ENCODE measurements around the gene TSHZ3. TPM values are rescaled to one million over a fixed set of nuclear protein-coding genes. Genes with fewer than 3 reads are reported as not detected.
A peak's percentile ranks its signal among the peaks of the same experiment; 100 is the strongest.

The TSHZ3 gene, protein sequence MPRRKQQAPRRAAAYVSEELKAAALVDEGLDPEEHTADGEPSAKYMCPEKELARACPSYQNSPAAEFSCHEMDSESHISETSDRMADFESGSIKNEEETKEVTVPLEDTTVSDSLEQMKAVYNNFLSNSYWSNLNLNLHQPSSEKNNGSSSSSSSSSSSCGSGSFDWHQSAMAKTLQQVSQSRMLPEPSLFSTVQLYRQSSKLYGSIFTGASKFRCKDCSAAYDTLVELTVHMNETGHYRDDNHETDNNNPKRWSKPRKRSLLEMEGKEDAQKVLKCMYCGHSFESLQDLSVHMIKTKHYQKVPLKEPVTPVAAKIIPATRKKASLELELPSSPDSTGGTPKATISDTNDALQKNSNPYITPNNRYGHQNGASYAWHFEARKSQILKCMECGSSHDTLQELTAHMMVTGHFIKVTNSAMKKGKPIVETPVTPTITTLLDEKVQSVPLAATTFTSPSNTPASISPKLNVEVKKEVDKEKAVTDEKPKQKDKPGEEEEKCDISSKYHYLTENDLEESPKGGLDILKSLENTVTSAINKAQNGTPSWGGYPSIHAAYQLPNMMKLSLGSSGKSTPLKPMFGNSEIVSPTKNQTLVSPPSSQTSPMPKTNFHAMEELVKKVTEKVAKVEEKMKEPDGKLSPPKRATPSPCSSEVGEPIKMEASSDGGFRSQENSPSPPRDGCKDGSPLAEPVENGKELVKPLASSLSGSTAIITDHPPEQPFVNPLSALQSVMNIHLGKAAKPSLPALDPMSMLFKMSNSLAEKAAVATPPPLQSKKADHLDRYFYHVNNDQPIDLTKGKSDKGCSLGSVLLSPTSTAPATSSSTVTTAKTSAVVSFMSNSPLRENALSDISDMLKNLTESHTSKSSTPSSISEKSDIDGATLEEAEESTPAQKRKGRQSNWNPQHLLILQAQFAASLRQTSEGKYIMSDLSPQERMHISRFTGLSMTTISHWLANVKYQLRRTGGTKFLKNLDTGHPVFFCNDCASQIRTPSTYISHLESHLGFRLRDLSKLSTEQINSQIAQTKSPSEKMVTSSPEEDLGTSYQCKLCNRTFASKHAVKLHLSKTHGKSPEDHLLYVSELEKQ
- 1 to 10 TPM; 1.6 to 4.0 (median 3.5) TPM for total RNA-seq

DNA sequence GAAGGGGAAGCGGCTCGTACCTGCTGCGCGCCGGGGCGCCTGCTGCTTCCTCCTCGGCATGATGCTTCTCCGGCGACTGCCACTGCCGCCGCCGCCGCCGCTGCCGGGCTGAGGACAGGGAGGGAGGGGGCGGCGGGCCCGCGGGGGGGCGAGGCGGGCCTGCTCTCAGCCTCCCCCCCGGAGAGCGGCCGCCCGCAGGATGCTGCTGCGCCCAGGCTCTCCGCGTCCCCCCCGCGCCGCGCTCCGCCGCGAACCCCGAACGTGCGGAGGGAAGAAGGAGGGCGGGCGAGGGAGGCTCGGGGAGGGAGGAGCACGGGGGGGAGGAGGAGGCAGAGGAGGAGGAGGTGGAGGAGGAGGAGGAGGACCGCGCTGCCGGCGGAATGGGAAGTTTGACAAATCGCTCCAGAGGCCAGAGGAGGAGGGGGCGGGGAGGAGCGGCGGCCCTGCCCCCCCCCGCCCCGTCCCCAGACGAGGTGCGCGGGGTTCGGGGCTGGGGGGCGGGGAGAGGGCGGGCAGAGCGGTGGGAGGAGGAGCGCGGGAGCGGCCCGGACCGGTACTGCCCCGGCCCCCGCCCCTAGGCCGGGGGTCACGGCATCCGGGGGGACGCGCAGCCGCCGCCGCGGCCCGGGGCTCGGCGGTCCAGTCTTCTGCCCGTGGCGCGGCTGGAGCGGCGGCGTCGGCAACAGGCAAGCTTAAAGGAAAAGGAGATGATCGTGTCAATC, at the start of gene TSHZ3:
TSHZ3 (minus strand) TSS at position 277 of the 722 bp plus-strand sequence; CDS start at position 60, 217 bp downstream.
- no peak for TF ChIP-seq POLR2A (IDR thresholded peaks at IDR 0.05)
- TF ChIP-seq, protein P1, sequence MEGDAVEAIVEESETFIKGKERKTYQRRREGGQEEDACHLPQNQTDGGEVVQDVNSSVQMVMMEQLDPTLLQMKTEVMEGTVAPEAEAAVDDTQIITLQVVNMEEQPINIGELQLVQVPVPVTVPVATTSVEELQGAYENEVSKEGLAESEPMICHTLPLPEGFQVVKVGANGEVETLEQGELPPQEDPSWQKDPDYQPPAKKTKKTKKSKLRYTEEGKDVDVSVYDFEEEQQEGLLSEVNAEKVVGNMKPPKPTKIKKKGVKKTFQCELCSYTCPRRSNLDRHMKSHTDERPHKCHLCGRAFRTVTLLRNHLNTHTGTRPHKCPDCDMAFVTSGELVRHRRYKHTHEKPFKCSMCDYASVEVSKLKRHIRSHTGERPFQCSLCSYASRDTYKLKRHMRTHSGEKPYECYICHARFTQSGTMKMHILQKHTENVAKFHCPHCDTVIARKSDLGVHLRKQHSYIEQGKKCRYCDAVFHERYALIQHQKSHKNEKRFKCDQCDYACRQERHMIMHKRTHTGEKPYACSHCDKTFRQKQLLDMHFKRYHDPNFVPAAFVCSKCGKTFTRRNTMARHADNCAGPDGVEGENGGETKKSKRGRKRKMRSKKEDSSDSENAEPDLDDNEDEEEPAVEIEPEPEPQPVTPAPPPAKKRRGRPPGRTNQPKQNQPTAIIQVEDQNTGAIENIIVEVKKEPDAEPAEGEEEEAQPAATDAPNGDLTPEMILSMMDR (IDR thresholded peaks at IDR 0.05), result no peak
- intact Hi-C loops (cut with DNase I; ENCODE audit: low total_unique reads), result no loop called here
- 1% methylated on average over 30 to 69 of the region's 86 CpGs for whole genome bisulfite sequencing, 2 donors
- DNase-seq (ENCODE audit: low spot score in 2 of 2), result peak; percentile 56 to 95
- H3K4me3 ChIP-seq (ENCODE audit: low read depth, poor library complexity, severe bottlenecking), result peak within 1 kb of the TSS; percentile 97

DNA sequence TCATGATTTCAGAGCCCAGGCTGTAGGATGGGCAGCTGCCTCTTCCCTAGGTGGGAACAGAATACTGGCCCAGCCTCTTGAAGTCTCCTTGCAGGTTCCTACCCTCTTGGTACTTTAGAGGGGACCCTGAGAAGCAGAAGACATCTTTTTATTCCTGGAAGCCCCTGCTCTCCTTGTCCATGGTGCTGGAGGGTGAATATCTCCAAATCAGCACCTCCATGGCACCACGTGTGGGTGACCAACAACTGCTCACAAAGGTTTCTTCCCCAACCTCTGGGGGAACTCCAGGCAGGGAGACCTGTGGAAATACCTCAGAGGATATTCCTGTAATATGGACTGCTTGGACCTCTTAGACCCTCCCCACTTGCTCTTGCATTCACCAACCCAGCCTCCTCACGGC, 48.1 kb upstream of the TSHZ3 start:
- intact Hi-C loops (cut with DNase I; ENCODE audit: low total_unique reads), result no loop called here
- 66 to 85% methylated on average over 2 of the region's 2 CpGs for WGBS, 2 donors
- DNase-seq (ENCODE audit: low spot score in 2 of 2), result no peak
- TF ChIP-seq, protein P1 (IDR thresholded peaks at IDR 0.05), result no peak
- TF ChIP-seq POLR2A (IDR thresholded peaks at IDR 0.05), result no peak
- H3K4me3 ChIP-seq (ENCODE audit: low read depth, poor library complexity, severe bottlenecking), result no peak overlapping the region

DNA sequence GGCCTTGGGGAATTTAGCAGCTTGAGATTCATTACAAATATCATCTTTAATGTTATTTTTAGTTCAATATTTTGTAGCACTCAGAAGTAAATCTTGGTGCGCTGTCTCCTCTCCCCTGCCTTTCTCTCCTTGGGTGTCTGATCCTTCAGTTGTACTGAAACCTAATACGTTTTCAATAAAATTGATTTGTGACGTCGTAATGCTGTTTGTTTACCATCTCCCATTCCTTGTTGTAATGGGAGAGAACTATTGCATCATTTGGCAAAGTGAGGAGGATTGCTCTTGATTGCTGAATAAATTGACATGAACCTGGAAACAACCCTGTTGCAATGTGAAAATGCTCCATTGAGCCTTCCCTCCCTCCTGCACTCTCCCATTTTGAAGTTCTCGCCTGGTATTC, 43.2 kb upstream of the TSHZ3 start:
- no peak for DNase-seq (ENCODE audit: low spot score in 2 of 2)
- WGBS, 2 donors, result 60 to 63% methylated on average over 5 of the region's 5 CpGs
- intact Hi-C loops (cut with DNase I; ENCODE audit: low total_unique reads), result no loop called here
- no peak overlapping the region for H3K4me3 ChIP-seq (ENCODE audit: low read depth, poor library complexity, severe bottlenecking)
- TF ChIP-seq, protein P1 (IDR thresholded peaks at IDR 0.05), result no peak
- TF ChIP-seq POLR2A (IDR thresholded peaks at IDR 0.05), result no peak

DNA sequence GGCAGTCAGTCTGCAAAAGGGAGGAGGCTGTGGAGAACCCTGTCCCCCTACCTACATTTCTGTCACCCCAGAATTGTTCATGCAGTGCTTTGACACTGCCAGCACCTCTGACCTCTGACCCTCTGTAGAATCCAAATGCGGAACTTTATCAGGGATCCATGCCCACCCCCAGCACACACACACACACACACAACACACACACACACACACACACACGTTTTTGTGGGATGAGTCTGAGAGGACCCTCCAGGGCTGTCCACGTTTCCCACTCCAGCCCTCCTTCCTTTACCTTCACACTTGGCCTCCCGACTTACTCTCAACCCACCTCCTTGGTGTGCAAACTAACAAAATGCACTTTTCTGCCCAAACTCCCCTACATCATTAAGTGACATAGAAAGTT, 42.3 kb upstream of the TSHZ3 start:
- intact Hi-C loops (cut with DNase I; ENCODE audit: low total_unique reads), result no loop called here
- H3K4me3 ChIP-seq (ENCODE audit: low read depth, poor library complexity, severe bottlenecking), result no peak overlapping the region
- TF ChIP-seq POLR2A (IDR thresholded peaks at IDR 0.05), result no peak
- TF ChIP-seq, protein P1 (IDR thresholded peaks at IDR 0.05), result no peak
- WGBS, 2 donors, result 77 to 90% methylated on average over 4 of the region's 4 CpGs
- no peak for DNase-seq (ENCODE audit: low spot score in 2 of 2)

DNA sequence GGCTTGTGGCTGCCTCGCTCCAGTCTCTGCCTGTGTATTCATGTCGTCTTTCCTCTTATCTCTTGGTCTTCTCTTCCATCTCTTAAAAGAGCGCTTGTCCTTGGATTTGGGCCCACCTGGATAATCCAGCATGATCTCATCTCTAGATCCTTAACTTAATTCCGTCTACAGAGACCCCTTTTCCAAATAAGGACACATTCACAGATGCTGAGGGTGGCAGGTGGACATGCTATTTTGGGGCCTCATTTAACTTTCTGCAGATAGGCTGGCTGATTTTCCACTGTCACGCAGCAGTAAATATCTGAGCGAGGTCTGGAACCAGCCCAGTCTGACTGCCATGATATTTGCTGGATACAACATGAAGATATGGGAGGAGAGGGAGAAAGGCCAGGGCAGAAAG, 41.5 kb upstream of the TSHZ3 start:
- no peak overlapping the region for H3K4me3 ChIP-seq (ENCODE audit: low read depth, poor library complexity, severe bottlenecking)
- intact Hi-C loops (cut with DNase I; ENCODE audit: low total_unique reads), result no loop called here
- 80 to 82% methylated on average over 6 of the region's 6 CpGs for WGBS, 2 donors
- no peak for TF ChIP-seq POLR2A (IDR thresholded peaks at IDR 0.05)
- TF ChIP-seq, protein P1 (IDR thresholded peaks at IDR 0.05), result no peak
- DNase-seq (ENCODE audit: low spot score in 2 of 2), result no peak

Measured in lower leg skin (tissue), 4 donors.